HG03280 (cell line): ENCODE measurements around the gene FCRL2.

ENCODE experiments used
- ATAC-seq: cut with Tn5 transposase; IDR thresholded peaks from one replicate; pipeline ENCODE4 v1.9.1; 2021; ENCODE audit warnings: mild to moderate bottlenecking, moderate library complexity; ENCODE audit not compliant: unreplicated experiment

FCRL2 gene, protein sequence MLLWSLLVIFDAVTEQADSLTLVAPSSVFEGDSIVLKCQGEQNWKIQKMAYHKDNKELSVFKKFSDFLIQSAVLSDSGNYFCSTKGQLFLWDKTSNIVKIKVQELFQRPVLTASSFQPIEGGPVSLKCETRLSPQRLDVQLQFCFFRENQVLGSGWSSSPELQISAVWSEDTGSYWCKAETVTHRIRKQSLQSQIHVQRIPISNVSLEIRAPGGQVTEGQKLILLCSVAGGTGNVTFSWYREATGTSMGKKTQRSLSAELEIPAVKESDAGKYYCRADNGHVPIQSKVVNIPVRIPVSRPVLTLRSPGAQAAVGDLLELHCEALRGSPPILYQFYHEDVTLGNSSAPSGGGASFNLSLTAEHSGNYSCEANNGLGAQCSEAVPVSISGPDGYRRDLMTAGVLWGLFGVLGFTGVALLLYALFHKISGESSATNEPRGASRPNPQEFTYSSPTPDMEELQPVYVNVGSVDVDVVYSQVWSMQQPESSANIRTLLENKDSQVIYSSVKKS

DNA sequence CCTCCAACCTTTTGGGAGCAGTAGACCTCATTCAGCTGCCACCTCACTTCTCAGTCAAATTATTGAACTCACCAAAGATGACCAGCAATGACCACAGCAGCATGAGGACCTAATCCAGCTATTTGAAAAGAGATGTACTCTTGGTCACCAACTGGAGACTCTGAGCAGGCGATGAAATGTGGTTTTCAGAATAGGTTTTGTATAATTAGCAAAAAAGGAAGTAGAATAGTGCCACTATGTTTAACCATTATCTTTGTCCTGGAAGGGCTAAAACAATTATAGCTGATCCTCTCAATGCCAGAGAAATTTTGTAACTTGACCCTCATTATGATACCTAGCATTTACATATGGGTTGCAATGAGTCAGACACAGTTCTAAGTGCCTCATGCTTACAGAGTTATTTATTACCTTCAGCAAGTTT lies at the start of gene FCRL2:
FCRL2 (minus strand) TSS at position 162 of the 421 bp plus-strand sequence; CDS start at position 103, 59 bp downstream.
- no peak for ATAC-seq

DNA sequence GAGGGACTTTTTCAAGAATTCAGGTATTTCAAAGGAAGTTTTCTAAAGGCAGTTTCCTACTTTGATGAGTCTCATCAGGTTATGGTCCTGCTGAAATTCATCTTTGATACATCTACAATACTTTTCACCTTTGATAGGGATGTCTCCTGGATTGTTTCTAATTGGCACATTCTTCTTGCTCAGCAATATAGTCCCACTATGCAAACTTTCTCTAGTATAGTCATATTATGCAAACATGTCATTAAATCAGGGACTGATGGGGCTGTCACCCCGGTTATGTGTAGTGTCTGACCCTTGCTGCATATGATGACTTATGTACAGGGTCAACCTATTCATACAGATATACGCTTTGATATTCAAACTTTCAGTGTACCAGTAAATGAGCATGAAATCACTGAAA lies 43.4 kb upstream of the FCRL2 start:
- no peak for ATAC-seq

DNA sequence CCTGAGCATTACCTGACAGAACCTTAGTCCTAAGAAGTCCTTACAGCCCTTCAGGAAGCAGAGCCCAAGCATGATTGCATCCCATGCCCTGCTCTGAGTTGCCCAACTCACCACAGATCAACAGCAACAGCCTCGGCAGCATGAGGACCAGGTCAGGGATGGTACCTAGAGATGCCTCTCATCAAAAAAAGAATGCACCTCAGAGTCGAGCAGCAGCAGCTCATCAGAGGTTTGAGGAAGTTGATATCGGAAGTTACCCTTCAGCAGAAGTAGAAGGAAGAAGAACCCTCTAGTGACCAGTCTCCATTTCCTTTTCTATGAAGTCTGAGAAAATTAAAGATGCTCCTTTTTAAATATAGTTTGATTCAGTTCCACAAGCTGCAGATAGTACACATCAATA lies 43.0 kb upstream of the FCRL2 start, which contains the start of gene FCRL1:
FCRL1 (minus strand) TSS at position 225 of the 400 bp plus-strand sequence; CDS start at position 142, 83 bp downstream.
- no peak for ATAC-seq

DNA sequence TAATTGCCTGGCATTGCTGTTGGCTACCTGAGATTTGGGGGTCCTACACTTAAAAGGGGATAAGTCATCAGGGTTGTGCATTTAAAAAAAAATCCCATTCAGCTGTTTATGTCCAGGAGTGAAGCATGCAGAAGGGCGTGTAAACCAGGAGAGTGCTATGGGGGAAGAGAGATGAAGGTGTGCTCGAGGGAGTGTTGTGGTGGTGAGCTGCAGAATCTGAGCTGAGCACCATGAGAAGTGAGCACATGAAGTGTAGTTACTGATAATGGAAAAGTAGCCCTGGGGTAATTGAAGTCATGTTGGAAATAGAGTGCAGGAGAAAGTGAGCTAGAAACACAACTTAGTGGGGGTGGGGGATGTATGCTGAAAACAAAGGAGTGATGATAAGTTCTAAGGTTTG lies 42.3 kb upstream of the FCRL2 start:
- no peak for ATAC-seq

DNA sequence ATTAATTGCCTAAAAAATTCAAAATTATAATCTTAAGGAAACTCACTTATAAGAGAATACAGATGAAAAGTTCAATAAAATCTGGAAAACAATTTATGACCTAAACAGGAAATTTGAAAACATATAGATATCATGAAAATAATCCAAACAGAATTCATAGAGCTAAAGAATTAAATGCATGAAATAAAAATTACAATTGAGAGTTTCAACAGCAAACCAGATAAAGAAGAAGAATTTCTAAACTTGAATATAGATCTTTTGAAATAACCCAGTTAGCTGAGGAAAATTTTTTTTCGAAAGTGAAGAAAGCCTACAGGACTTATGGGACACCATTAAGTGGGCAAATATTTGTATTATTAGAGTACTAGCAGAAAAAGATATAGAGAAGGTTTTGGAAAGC lies 36.3 kb upstream of the FCRL2 start:
- ATAC-seq = no peak

DNA sequence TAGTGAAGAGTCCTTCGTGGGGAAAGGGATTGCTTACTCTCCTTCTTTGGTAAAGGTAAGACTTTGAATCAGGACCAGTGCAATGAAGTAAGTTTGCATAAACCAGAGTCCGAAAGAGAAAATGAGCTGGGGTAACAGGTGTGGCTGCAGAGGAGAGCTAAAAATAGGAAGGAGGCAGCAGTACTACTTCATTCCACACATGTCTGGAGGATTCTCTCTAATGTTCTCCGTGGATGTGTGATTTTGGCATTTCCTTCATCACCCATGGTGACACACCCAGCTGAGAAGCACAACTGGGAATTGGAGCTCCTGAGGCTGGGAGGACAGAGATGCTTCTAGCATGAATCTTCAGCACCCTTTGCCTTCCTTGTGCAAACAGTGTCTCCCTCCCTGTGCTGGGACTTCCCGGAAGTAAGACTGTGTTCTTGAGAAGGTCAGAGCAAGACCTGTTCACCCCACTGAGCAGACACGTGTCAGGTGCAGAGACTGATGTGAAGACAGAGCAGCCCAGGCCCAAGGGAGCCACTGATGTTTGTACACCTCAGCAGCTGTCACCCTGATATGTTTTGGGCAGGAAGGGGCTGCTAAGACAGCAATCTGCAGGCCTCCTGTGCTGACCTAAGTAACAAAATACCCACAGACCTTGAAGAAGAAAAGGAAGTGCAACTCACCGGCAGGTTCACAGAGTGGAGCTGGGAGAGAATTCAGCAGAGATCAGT lies 29.7 kb upstream of the FCRL2 start:
- peak; percentile 91 for ATAC-seq

DNA sequence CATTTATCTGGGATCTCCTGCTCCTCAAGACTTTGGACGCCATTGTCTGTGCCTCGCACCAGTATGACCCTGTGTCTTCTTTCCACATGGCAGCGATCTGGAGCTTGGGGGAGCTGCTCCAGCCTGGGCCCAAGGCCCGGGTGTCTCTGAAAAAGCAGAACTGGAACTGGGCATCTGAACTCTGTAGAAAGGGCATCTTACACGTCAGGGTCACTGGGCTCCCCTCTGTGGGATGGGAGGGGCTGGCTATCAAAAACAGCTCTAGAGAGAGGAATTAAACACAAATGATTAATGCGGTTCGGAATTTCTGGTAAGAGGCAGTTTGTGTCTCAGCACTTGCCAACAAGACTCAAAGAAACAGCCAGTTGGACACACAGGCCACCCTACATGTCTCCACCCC lies 26.9 kb upstream of the FCRL2 start:
- no peak for ATAC-seq

DNA sequence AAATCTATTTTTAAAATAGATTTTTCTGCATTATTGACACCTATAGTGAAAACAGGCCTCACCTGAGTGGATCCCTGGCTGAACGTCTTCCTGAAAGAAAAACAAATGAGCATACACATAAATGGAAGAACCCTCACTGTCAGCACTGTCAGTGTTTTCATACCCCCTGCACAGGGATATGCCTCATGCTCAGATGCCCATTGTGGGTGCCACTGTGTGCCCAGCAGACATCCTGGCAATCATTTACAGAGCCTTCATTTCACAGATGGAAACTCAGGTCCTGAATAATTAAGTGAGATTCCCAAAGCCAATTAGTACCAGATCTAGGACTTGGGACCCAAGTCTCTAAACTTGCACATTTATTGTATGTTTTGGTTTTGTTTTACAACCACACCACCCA lies 23.1 kb upstream of the FCRL2 start:
- ATAC-seq = no peak

DNA sequence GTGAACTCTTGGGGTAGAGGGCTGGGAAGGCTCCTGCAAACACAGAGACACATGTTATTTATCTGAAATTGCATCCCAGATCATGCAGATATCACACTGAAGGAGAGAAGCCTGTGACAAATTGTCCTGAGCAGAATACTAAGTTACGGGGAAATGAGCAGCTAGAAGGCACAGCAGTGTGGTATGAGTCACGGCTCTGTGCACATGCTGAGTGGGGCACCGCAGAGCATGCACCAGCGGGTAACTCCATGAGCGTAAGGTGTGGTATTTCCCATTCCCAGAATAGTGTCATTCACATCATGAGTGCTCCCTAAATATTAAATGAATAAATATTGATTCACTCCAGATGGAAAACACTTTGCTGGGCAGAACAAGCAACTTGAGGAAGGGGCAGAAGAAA lies 21.3 kb upstream of the FCRL2 start:
- ATAC-seq = no peak

DNA sequence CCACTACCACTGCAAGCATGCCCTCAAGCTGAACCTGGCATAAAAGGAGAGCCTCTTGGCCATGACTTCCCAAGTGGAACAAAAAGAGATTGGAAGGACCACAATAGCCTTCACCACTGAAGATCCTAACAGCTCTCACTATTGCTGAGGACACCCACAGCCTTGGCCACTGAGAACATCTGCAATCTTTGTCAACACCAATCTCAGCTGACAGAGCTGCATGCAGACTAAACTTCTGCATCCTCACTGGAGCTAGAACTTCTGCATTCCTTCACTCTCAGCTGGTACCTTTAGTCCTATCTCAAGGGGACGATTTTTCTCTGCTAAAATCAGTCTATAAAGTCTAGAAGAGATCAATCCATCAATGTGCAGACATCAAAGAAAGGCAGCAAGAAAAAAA lies 8.3 kb upstream of the FCRL2 start:
- ATAC-seq = no peak

DNA sequence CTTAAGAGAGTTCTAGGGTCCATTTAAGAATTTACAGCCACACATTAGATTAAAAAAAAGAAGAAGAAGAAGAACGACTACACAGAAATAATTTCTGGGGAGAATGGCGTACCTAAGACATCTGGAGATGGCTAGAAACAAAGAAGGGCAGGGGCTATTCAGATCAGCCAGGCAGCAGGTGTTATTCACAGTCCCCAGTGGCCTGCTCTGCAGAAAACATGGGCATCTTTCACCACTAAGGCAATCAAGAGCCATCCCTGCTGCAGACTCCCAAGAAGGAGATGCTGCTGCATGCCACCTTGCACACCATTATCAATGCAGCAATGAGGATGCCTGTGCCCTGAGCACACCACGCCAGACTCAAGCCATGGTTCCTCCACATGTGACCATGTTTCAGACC lies 7.9 kb upstream of the FCRL2 start:
- no peak for ATAC-seq

DNA sequence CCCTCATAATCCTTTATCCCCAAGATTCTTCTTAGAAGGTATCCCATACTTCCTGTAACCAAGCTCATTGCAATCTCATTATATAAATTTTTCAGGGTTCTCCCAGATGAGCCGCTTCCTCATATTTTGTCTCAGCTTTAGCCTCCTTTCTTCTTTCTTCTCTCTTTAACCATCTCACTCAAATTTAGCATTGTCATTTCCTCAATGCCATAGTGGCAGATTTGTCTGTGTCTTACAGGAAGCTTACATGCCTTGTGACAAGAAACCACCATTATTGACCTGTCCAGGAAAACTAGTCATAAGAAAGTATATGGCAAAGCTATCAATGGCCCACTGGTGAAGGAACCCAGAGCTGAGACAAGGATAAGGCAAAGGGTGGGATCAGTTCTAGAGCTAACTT lies 6.0 kb upstream of the FCRL2 start:
- ATAC-seq = no peak

DNA sequence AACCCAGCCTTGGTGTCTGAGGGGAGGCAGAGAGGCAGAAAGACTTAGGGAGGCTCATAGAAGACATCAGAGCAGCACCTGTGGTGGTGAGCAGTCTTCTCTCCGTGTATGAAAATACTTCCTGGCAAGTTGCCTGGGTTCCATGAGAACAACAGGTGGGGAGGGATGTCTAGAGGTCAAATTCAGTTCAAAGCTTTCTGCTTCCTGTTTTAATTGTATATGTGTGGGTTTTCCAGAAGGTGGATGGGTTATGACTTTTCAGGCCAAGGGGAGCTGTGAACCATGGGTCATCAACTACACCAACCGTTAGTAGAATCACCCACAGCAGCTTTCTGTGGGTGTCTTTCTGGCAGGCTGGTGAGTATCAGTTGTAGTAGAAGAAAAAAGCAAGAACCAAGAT lies 4.1 kb upstream of the FCRL2 start:
- ATAC-seq = peak; percentile 58

DNA sequence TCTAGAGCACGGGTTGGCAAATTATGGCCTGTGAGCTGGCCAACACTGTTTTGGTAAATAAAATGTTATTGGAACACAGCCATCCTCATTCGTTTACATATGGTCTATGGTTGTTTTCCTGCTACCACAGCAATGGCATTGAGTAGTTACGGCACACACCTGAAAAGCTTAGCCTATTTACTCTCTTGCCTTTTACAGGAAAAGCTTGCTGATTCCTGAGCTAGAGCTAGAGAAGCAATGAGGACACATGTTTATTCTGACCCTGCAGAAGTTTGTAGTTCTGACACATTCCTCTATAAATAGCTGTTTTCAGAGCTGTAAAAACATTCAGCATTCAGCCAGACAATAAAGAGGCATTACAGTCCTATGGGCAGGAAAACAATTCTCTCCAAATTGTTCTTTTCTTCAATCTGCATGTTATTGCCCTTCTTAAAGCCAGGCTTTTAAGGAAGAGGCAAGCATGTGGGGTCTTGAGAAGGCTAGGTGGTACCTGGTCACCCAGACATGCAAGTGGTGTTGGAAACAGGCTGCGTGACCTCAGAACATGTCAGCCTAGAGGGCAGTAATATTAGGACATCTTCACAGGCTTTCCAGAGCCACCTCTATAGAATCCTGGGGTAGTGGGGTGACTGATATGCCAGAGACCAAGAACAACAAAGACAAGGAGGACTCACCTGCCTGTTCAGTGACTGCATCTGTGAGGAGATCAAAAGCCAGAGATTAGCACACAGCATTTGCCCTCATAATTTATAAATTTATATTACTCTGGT lies 1.6 kb downstream of the FCRL2 start:
- ATAC-seq = no peak

DNA sequence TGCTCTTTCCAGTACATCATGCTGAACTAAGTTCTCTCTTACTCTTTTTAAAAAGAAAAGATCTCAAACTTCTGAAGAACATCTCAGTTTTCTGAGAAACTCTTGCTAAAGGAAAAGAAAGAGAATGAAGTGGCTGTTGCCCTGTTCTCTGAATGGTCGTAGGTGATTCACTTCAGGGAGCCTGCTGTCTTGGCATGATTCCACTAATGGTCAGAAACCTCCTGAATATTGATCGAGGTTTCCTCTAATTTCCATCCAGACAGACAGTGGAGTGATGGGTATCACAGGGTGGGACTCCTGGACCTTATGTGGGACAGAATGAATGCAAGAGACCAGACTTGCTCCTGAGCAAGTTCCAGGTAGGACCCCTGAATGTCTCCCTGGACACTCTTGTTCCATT lies 2.5 kb downstream of the FCRL2 start:
- ATAC-seq = no peak

DNA sequence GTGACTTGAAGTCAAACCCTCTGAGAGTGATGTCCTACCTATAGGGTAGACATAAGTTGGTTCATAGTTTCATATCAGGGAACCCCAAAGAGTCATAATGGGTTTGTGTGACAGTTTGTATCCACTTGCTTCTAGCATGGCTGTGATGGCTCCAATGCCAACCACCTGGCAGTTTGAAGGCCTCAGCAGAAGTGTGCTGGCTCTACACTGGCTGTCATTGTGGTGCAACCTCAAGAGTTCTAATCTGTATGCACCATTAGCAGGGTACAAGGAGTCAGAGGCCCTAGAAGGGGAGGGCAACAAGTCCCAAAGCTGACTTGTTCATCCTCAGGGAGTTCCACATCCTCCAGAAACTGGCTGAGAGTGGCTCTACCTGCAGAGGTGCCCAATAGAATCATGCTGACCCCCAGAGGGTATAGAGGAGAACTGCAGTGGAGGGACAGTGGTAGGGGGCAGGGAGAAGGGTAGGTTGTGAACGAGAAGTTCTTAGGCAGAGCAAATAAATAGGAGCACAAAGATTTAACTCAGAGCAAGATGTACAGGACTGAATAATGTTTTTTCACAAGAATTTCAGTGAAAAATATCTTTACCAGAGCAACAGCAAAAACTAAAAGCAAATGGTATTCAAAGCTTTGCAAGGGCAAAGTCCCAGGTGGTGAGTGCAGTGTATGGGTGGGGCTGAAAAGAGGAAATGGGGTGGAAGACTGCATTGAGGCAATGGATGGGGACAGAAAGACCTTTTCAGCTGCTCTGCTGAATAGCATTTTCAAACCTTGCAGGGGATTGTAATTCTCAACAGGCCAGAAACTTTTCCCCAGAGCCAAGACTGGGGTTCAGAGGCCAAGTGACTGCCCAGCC lies 3.2 kb downstream of the FCRL2 start:
- peak; percentile 74 for ATAC-seq

DNA sequence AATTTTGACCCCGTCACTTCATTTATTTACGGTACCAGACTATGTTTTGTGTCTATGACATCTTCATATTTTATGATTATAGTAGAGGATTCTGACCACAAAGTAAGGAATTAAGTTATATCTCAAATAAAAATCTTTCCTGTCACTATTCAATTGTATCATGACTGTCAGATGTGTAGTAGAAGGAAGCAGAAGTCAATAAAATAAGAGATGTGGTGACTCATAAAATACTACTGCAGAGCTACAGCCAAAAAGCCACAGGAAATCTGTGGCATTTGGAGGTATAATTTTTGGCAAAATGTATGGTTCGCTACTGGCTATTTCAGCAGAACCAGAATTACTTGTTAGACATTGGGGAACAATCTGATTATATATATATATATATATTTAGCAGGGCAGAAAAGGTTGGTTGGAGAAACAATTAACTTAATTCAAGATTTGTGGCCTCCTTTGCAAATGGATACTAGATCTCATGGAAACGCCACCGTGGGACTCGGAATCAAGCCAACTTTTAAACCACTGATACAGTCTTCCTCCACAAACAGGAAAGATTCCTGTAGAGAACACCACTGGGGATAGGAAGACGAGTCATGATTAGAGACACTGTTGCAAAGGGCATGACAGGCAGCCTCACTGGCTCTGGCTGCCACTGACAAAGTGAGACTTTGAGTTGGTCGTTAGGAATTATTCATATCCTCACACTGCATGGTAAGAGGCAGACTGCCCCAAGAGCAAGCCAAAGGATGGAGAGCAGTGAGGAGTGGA lies 5.1 kb downstream of the FCRL2 start:
- ATAC-seq = no peak

DNA sequence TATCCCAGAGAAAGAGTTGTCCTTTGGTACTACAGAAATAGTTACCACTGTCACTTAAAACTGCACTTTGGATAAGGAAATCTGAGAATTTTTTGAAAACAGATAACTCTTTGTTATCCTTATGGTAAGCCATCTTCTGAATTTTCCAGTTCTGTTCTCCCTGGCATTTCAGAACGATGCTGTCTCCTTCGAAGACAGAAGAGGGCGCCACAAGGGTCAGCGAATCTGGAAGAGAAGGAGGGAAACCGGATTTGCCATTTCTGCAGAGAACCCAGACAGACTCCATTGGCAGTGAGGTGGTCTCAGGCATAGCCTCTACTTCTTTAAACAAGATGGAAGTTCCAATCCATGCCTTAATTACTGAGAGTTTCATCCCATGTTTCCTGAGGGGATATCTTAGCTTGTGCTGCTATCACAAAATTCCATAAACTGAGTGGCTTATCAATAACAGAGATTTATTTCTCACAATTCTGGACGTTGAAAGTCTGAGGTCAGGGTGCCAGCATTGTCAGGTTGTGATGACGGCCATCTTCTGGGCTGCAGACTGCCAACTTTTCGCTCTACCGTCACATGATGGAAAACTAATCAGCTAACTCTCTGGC lies 6.4 kb downstream of the FCRL2 start:
- no peak for ATAC-seq

DNA sequence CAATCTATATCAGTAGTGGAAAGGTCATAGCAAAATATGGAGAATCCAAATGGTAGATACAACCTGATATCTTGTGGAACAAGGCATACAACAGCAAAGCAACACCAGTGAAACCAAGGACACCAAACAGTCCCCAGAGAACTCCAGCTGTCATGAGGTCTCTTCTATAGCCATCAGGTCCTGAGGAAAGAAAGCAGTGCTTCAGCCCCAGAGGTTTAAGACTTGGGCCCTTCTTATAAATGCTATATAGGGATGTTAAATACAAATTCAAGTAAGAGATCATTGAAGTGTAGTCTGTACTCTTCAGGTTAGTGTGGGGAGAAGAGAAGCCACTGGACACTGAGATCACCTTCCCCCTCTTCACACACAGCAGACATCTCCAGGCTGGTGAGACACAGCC lies 10.1 kb downstream of the FCRL2 start:
- no peak for ATAC-seq
